Parathyroid adenoma (tissue), 2 donors: ENCODE measurements around the gene HJV.
"Not testable (repeated sequence)": the region's sequence is repeated elsewhere in the genome, so short reads cannot be mapped to it uniquely, and the experiment has no call there.

ENCODE experiments used
- H2AFZ ChIP-seq: fragments of 300-600 bp; sonication (generic); one replicate; pipeline ENCODE4 v1.7.0; 2017; ENCODE audit warnings: antibody characterized with exemption, mild to moderate bottlenecking
- H3K27ac ChIP-seq: fragments of 300-600 bp; sonication (generic); one replicate; pipeline ENCODE4 v1.7.0; 2017
- H3K27me3 ChIP-seq: fragments of 300-600 bp; sonication (generic); one replicate; pipeline ENCODE4 v1.7.0; 2017; ENCODE audit warnings: low read length; ENCODE audit not compliant: control insufficient read depth, insufficient read depth
- H3K36me3 ChIP-seq: fragments of 300-600 bp; sonication (generic); one replicate; pipeline ENCODE4 v1.7.0; 2017; ENCODE audit warnings: low read length; ENCODE audit not compliant: control insufficient read depth, insufficient read depth
- H3K4me1 ChIP-seq: fragments of 300-600 bp; sonication (generic); one replicate; pipeline ENCODE4 v1.7.0; 2017; ENCODE audit warnings: control low read depth
- H3K4me2 ChIP-seq: fragments of 300-600 bp; sonication (generic); one replicate; pipeline ENCODE4 v1.7.0; 2017; ENCODE audit warnings: low read length
- H3K4me3 ChIP-seq: fragments of 300-600 bp; sonication (generic); one replicate; pipeline ENCODE4 v1.7.0; 2017; ENCODE audit warnings: low read depth, low read length
- H3K79me2 ChIP-seq: fragments of 300-600 bp; sonication (generic); one replicate; pipeline ENCODE4 v1.7.0; 2017; ENCODE audit warnings: control low read depth
- H3K9ac ChIP-seq: fragments of 300-600 bp; sonication (generic); one replicate; pipeline ENCODE4 v1.7.0; 2017; ENCODE audit warnings: mild to moderate bottlenecking
- H3K9me3 ChIP-seq: fragments of 300-600 bp; sonication (generic); one replicate; pipeline ENCODE4 v1.7.0; 2017; ENCODE audit warnings: low read length; ENCODE audit not compliant: control insufficient read depth
- TF ChIP-seq, protein P1 (sequence below): fragments of 300-600 bp; sonication (generic); IDR thresholded peaks from one replicate; pipeline ENCODE4 v1.7.0; 2017; ENCODE audit warnings: antibody characterized with exemption, mild to moderate bottlenecking
- donor health status: primary hyperparathyroidism.

HJV gene

DNA sequence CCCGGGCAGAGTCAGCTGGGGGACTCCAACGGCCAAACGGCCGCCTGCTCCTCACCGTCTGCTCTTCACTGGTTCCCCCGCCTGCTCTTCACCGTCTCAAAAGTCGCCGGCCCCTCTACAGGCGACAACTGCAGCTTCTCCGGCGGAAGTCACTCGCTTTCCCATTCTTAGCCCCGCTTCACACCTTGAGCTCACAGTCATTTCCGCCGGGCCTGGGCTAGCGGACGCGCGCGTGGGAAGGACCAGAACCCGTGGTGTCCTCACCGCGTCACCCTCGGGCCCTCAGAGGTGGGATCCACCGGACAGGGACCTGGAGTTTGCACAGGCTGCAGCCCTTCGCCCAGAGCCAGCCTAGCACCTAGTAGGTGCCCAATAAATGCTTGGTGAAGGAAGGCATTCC lies 27.9 kb upstream of the HJV start:
- Histone ChIP-seq H3K27me3 (no peaks in the 10 kb centered on the region), H3K4me1 (no peaks in the 10 kb centered on the region), H3K4me3 (no peak overlapping the region), H3K9ac (no peak overlapping the region), H3K36me3 (no peaks in the 10 kb centered on the region), H3K9me3 (no peaks in the 10 kb centered on the region), H3K27ac (no peak overlapping the region), H3K4me2 (no peak overlapping the region), H2AFZ (no peak overlapping the region), H3K79me2 (no peaks in the 10 kb centered on the region)
- TF ChIP-seq, protein P1, sequence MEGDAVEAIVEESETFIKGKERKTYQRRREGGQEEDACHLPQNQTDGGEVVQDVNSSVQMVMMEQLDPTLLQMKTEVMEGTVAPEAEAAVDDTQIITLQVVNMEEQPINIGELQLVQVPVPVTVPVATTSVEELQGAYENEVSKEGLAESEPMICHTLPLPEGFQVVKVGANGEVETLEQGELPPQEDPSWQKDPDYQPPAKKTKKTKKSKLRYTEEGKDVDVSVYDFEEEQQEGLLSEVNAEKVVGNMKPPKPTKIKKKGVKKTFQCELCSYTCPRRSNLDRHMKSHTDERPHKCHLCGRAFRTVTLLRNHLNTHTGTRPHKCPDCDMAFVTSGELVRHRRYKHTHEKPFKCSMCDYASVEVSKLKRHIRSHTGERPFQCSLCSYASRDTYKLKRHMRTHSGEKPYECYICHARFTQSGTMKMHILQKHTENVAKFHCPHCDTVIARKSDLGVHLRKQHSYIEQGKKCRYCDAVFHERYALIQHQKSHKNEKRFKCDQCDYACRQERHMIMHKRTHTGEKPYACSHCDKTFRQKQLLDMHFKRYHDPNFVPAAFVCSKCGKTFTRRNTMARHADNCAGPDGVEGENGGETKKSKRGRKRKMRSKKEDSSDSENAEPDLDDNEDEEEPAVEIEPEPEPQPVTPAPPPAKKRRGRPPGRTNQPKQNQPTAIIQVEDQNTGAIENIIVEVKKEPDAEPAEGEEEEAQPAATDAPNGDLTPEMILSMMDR = no peak

DNA sequence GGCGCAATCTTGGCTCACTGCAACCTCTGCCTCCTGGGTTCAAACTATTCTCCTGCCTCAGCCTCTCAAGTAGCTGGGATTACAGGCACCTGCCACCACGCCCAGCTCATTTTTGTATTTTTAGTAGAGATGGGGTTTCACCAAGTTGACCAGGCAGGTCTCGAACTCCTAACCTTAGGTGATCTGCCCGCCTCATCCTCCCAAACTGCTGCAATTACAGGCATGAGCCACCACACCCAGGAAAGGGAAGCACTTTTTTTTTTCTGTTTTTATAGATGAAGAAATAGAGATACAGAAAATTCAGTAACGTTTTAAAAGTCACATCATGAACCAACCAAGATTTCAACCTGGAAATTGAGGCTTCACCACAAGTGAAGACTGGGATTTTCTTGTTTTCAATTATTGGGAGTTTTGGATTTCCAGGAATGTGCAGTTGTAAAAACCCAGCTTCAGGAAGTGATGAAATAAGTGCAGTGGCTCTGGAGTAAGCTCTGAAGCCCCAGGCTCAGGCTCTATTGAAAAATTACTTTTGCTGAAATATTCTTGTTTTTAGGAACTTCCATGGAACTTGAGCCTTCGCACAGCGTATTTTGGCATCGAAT lies 27.1 kb upstream of the HJV start:
- H3K79me2 ChIP-seq, H3K9me3 ChIP-seq, H3K36me3 ChIP-seq, H3K9ac ChIP-seq, H3K4me2 ChIP-seq, H3K27ac ChIP-seq, H3K27me3 ChIP-seq, H2AFZ ChIP-seq, H3K4me3 ChIP-seq, H3K4me1 ChIP-seq: not testable (repeated sequence)

DNA sequence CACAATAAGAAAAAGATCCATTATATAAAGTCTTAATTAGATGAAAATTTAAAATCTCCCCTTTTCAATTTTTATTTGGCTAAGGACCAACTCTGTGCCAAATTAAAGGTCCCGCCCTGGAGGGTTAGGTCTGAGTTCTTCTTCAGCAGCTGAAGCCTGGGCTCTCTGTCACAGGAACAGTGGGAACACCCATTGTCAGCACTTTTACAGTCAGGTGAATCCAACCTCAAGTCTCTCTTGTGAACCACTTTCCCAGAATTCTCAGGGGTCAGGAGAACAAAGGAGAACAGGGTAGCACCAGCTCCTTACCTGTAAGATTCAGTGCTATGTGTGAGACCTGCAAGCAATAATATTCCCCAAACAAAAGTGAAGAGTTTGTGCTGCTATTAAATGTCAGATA lies 25.1 kb upstream of the HJV start:
- Histone ChIP-seq H3K79me2 (no peaks in the 10 kb centered on the region), H3K9ac (no peak overlapping the region), H3K27me3 (no peaks in the 10 kb centered on the region), H3K4me1 (no peaks in the 10 kb centered on the region), H3K4me3 (no peak overlapping the region), H3K27ac (no peak overlapping the region), H3K4me2 (no peak overlapping the region), H3K9me3 (no peaks in the 10 kb centered on the region), H2AFZ (no peak overlapping the region), H3K36me3 (no peaks in the 10 kb centered on the region)
- TF ChIP-seq, protein P1 = no peak

DNA sequence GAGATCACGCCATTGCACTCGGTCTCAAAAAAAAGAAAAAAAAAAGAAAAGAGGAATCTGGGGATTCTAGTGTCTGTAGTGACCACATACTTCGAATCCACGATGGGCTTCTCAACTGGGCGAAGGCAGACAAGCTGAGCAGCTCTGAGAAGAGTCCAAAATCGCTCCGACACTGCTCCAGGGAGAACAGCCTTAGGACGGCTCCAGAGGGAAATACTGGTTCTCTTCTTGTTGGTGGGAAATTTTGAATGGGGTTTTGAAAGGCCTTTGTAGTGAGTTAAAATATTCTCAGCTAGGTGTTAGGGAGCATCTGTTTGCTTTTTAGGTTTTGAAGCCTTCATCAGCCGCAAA lies 18.3 kb upstream of the HJV start:
- Histone ChIP-seq H3K9me3 (no peaks in the 10 kb centered on the region), H3K27ac (no peak overlapping the region), H3K36me3 (no peaks in the 10 kb centered on the region), H3K79me2 (no peaks in the 10 kb centered on the region), H3K4me2 (no peak overlapping the region), H3K9ac (no peak overlapping the region), H3K27me3 (no peaks in the 10 kb centered on the region), H3K4me1 (no peaks in the 10 kb centered on the region), H2AFZ (no peak overlapping the region), H3K4me3 (no peak overlapping the region)
- TF ChIP-seq, protein P1 = no peak

DNA sequence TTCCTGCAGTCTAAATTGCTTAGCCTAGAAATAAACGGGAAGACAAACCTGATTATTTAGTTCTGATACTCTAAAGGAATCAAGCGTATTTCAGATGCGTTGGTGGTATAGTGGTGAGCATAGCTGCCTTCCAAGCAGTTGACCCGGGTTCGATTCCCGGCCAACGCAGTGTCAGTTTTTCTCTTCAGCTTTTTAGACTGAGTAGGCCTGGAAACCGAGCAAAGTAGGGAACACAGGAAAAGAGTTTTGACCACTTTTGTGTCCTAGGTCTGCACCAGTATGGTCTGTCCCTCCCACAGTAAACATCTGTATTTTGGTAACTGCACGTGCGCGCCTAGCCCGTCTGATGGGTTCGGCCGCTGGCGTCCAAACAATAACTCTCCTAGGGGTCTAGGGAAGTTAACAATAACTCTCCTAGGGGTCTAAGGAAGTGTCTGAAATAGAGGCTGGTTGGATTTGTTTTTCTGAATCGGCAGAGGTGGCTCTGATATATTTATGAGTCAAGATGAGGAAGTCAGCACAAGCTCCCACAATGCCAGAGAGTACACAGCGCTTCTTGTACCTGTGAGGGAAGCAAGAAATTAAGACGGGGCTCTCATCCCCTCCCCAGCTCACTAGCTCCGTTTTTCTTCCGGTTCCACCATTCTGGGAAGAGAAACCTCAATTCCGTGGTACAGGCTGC lies 15.6 kb upstream of the HJV start:
- Histone ChIP-seq H3K79me2 (no peaks in the 10 kb centered on the region), H3K9ac (no peak overlapping the region), H3K4me3 (peak overlapping the region; percentile 75), H3K27me3 (no peaks in the 10 kb centered on the region), H3K36me3 (no peaks in the 10 kb centered on the region), H3K27ac (peak overlapping the region; percentile 90), H2AFZ (peak overlapping the region; percentile 97), H3K9me3 (no peaks in the 10 kb centered on the region), H3K4me1 (no peaks in the 10 kb centered on the region), H3K4me2 (peak overlapping the region; percentile 91)
- TF ChIP-seq, protein P1 = no peak
